ENCODE data around the gene SLC30A9.

DNA sequence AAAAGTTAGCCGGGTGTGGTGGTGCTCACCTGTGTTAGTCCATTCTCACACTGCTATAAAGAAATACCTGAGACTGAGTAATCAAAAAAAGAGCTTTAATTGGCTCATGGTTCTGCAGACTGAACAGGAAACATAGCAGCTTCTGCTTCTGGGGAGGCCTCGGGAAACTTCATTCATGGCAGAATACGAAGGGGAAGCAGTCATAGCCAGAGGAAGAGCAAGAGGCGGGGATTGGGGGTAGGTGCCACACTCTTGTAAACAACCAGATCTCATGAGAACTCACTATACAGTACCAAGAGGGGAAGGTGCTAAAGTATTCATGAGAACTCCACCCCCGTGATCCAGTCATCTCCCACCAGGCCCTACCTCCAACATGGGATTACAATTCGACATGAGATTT lies 98.1 kb downstream of the SLC30A9 start:
- TF ChIP-seq, protein P1, sequence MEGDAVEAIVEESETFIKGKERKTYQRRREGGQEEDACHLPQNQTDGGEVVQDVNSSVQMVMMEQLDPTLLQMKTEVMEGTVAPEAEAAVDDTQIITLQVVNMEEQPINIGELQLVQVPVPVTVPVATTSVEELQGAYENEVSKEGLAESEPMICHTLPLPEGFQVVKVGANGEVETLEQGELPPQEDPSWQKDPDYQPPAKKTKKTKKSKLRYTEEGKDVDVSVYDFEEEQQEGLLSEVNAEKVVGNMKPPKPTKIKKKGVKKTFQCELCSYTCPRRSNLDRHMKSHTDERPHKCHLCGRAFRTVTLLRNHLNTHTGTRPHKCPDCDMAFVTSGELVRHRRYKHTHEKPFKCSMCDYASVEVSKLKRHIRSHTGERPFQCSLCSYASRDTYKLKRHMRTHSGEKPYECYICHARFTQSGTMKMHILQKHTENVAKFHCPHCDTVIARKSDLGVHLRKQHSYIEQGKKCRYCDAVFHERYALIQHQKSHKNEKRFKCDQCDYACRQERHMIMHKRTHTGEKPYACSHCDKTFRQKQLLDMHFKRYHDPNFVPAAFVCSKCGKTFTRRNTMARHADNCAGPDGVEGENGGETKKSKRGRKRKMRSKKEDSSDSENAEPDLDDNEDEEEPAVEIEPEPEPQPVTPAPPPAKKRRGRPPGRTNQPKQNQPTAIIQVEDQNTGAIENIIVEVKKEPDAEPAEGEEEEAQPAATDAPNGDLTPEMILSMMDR (conservative IDR thresholded peaks at IDR 0.05 in 1 of 2, IDR thresholded peaks at IDR 0.05 in 1 of 2; ENCODE audit: low read depth in 1 of 2, low read length in 2 of 2), result no peak
- TF ChIP-seq EZH2 (IDR thresholded peaks at IDR 0.05; ENCODE audit: low read length, missing control alignments), result no peak

All from fibroblast of lung (primary cell).